HG03095 (cell line): ENCODE results near the gene ZNF385B.
"Not testable (repeated sequence)": the region's sequence is repeated elsewhere in the genome, so short reads cannot be mapped to it uniquely, and the experiment has no call there.

ENCODE experiments used
- ATAC-seq: cut with Tn5 transposase; IDR thresholded peaks from one replicate; pipeline ENCODE4 v1.9.1; 2021; ENCODE audit warnings: moderate library complexity; ENCODE audit not compliant: unreplicated experiment

The ZNF385B gene

DNA sequence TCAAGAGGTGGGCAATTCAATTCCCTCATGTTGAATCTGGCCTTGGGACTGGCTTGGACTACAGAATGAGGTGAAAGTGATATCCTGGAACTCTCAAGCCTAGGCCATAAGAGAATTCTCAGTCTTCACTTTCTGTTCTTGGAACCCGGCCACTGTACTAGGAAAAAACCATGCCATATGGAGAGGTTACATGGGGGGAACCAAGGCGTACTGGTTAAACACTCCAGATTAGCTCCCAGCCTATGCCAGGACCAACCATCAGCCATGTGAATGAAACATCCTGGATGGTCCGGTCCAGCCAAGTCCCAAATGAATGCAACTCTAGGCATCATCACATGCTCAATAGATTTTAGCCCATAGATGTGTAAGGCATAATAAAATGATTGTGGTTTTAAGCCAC, 56.4 kb downstream of the ZNF385B start:
- ATAC-seq, result no peak

DNA sequence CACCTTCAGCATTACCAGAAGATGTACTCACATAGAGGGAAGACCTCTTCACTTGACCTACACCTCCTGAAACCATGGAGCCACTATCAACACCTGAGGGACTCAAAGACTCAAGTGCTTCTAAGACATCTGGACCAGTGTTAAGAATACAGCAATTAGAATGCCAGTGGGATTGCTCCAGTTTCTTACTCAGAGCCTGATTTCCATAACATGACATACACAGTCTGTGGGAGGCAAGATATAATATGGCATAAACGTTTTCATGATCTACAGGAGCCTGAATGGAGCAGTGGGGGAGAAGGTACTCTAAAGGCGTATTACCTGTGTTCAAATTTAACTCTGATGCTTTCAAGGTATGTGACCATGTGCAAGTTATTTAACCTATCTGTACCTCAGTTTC, 57.2 kb downstream of the ZNF385B start:
- no peak for ATAC-seq

DNA sequence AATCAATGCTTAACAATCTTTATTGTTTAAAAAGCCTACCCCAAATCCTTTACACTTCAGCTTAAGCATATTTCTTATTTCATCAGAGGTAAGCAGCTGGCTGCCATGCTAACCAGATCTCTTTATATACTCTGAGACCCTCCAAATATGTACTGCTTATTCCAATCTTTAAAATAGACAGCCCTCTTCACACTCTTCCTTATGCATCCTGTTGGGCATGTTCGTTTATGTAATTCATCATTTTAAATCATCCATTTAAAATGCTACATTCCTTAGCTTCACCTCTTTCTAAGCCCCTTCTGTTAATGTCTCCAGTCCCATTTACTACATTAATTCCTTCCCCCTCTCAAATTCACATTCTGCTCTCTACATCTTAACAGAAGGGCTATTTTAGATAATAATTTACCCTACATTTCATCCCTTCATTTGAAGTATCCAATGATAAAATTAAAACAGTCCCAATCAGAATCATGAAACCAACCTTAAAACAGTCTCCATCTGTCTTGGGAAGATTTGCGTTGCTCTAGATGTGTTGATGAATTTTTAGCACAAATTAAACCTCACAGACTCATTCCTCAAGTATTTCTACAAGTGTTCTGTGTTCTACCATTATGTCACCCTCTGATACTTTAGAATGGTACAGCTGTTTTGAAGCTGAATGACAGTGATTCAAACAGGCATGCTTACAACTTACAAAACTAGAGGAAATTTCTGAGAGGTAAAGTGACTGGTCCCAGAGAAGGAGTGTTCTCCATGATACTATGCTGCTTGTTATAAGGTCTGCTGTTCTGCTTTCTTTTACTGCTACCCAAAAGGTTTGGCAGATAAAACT, 59.1 kb downstream of the ZNF385B start:
- no peak for ATAC-seq

DNA sequence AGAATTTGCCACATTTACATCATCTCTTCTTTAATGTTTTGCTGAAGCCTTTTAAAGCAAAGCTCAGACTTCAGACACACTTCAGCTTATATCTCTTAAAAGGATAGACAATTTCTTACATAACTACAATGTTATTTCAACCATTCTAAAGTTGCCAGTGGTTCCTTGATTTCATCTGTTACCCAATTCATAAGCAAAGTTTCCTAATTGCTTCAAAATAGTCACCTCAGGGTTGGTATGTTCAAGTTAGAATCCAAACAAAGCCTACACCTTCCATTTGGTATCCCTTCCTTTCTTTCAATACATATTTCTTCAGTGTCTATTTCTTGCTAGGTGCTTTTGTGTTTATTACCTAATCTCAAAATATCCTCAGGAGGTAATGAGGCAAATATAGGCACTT, 60.6 kb downstream of the ZNF385B start:
- no peak for ATAC-seq

DNA sequence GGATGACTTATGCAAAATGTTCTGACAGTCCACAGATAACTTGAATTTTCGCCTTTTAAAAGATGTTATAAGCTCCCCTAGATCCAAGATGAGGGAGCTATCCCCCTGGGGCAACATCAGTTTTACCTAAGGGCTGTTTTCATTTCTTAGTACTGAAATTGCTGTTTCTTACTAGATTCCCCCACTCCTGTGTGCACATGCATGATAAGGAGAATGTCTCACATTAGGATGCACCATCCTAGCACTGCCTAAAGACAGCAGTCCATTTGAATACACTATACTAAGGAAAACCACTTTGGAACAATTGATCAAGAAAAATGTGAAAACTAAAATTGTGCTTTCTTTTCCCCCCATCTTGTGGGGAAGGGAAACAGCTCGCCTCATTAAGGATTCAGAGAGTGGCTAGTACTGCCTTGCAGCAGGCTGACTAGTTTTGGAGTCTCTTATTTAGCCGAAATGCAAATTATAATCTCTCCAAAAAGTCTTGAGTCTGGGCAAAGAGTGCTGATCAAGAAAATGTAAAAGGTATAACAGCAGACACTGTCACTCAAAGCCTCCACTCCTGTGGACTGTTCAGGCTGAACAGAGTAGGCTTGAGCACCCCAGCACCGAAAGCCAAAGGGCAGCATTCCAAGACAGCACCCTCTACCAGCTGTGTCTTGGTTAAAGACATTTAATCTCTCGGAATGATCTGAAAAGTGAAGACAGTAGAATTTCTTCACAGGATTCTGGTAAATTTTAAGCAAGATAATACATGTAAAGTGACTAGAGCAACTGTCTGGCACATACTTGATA, 65.0 kb downstream of the ZNF385B start:
- no peak for ATAC-seq

DNA sequence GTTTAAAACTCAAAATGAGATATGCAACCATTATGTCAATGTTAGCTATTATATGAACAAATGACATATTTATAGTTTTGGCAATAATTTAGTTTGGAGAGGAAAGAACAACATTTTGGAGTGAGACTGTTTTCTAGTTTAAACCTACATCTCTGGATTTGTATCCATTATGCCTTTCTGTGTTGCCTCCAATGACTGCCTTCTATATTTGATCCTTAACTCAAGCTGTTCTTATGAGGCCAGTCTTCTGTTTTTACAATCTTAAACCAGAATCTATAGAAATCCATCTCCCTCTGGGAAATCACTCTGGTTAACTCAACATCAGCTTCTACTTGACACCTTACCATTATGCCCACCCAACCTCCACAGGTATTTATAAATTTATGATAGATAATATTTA, 67.5 kb downstream of the ZNF385B start:
- ATAC-seq, result no peak

DNA sequence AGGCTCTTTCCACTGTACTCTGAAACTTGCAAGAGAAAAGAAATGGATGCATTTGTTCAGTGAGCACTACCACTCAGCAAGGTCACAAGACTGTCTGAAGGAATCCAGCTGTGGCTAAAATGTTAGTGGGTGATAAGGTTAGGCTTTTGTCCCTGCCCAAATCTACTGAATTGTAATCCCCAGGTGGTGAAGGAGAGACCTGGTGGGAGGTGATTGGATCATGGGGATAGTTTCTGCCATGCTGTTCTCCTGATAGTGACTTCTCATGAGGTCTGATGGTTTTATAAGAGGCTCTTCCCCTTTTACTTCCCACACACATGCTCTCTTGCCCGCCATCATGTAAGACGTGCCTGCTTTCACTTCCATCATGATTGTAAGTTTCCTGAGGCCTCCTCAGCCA, 68.2 kb downstream of the ZNF385B start:
- ATAC-seq, result no peak

DNA sequence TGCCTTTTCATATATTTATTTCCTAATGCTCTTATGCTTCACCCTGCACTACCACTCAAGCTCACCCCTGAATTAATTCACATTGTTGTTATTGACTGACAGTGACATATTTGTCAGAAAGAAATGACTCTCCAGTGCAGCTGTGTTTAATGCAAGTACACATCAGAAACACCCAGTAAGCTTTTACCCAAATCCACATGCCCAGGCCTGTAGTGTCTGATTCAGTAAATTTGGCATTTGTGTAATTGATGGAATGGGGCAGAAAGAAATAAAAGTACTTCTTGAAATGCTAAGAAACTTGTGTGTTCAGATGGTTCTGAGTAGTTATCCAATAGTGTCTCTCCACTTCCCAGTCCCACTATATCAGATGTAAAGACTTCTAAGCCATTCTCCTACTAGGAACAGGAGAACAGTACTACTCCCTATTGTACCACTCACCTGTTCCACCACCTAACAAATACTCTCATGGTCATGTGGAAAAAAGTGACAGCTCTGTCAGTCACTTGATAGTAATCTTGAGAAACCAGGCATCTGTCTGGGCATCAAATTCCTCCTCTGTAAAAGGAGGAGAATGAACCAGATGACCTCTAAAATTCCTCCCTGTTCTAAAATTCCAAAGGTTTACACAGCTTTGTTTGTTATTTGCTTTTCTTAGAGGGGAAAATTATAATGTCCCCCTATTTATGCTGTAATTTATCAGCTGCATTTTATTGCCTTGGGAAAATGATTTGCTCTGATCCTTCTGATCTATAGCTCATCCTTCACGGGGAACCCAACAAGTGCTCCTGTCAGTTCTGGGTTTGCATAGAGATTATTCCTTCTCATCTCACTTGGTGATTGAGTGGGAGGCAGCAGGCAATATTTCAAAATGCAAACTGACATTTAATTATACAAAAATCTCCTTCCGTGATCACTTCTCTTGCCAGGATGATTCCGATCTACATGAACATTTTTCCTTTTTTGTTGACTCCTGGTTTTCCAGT, 70.9 kb downstream of the ZNF385B start:
- ATAC-seq, result no peak

DNA sequence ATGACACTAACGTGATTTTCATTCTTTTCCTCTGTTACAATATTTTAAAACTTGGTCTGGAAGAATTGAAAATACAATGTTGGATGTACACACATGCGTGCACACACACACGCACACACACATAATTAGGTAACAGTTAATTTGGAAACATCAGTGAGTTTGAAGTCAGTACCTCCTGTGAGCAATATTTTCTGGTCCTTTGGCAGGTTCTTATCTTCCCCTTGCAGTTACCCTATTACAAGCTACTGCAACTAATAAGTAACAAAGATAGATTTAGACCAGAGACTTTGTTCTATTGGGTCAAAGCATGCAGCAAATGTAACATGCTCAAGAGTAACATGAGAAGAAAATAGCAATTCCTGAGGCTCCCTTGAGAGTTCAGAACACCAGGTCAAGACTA, 73.3 kb downstream of the ZNF385B start:
- no peak for ATAC-seq

DNA sequence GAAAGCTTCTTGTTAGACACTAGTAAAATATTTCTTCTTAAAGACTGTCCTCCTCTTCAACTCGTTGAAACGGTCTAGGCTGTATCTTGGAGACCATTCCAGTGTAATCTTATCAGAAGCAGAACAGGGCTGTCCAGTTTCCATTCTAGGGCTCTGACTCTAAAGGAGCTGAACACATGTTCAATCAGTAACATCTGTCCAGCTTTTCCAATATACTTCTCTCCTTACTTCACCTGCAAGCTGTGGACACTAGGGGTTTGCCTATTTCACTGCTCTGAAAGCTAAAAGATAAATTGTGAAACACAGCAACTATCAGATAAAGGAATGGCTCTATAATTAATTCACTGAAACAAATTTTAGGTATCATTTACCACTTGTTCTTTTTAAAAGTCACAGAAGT, 73.8 kb downstream of the ZNF385B start:
- ATAC-seq, result no peak

DNA sequence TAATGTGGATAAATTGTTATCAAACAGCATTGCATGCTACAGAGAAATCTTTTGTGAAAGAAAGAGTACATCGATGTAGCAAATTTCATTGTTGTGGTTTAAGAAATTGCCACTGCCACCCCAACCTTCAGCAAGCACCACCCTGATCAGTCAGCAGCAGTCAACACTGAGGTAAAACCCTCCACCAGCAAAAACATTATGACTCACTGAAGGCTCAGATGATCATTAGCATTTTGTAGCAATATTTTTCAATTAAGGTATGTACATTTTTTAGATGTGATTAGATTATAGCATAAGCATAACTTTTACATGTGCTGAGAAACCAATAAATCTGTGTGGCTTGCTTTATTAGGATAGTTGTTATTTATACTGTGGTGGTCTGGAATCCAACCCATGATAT, 75.5 kb downstream of the ZNF385B start:
- ATAC-seq, result no peak

DNA sequence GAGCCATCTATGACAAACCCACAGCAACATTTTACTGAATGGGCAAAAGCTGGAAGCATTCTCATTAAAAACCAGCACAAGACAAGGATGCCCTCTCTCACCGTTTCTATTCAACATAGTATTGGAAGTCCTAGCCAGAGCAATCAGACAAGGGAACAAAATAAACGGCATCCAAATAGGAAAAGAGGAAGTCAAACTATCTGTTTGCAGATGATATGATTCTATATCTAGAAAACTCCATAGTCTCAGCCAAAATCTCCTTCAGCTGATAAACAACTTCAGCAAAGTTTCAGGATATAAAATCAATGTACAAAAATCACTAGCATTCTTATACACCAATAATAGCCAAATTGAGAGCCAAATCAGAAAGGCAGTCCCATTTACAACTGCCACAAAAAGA, 79.1 kb downstream of the ZNF385B start:
- not testable (repeated sequence) for ATAC-seq

DNA sequence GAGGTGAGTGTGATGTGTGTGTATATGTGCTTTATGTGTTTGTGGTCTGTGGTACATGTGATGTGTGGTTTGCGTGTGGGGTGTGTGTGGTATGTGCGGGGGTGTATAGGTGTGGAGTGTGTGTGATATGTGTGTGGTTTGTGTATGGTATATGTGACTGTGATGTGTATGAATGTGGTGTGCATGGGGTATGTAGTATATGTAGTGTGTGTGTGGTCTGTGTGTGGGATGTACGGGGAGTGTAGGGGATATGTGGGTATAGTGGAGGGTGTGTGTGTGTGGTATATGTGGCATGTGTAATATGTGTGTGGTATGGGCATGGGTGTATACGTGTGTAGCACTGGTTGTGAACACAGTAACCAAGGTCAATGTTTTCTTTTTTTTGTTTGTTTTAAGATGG, 87.4 kb downstream of the ZNF385B start:
- no peak for ATAC-seq

DNA sequence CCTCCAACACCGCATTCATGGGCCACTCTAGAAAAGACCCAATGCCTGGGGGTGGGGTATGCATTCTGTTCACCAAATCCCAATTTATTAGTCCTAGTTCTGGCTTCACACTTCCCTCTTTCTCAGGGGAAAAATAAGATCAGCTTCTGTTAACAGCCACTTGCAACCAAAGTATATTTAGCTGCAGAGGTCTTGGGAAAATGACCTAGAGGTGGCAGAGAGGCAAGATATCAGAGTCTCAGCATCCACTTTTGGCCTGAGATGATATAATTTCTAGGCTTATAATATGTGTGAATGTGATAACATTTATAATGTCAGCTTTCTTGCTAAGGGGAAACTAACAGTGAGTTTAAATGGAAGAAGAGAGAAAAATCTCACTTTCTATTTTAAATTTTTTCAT, 89.1 kb downstream of the ZNF385B start:
- no peak for ATAC-seq

DNA sequence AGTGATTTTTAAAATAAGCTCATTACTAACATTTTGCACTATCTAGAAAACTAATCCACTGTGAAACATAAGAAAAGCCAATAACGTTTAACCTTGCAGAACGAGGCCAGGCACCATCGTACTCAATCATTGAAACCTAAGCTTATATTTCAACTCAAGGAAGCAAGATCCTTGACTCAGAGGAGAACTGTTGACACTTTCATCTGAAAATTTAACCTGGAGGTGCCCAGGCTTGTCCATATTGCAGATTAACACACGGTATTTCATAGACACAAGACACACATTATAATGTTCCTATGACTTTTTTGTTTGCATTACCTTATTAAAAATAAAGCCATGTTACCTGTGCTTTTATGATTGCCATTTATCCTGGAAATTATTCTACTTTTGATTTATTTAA, 89.6 kb downstream of the ZNF385B start:
- ATAC-seq, result no peak

DNA sequence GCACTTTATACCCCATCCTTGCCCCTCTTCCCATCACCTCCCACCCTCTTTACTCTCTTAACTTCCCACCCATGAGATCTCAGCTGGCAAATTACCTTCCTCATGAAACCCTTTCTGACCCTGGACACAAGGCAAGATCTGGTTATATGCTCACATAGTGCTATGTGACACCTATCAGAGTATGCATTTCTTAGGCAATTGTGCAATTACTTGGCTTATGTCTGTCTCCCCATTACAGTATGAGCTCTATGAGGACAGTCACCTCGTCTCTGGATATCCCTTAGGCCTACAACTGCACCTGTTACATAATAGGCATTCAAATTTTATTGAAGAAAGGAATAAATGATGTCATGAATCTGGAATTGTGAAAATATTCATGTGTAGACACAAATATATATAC, 91.4 kb downstream of the ZNF385B start:
- ATAC-seq, result no peak

DNA sequence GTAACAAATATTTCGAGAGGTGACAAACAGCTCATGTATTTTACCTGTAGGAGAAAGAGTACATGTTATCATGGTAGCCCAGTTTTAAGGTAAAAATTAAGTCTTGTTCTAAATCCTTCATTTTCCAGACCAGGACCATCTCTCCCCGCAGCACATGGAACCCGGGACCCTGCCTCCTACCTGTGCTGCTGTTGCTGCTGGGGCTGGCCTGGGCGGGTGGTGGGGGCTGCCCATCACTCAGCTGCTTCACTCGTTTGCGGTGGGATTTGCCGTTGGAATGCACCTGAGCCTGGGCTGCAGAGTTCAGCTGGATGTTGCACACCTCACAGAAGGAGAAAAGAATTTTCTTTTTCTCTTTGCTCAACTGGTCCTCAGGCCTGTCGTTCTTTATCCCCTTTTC, 92.1 kb downstream of the ZNF385B start:
- ATAC-seq, result no peak

DNA sequence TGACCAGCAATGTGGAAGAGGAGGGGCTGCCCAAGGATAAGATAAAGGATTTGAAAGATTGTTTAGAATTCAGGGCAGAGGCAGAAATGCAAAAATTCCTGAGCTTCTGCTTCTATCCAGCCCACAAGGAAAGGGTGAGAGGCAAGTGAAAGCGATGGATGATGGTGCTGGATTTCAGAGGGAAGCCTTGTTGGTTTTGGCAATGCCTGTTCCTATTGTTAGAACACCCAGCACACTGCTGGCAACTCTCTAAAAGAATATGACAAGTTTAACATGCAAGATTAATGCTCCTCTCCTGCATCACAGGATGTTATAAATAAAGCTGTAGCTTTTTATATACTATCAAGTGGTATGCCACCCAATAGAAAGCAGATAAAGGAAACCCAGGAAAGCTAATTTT, 92.6 kb downstream of the ZNF385B start:
- no peak for ATAC-seq

DNA sequence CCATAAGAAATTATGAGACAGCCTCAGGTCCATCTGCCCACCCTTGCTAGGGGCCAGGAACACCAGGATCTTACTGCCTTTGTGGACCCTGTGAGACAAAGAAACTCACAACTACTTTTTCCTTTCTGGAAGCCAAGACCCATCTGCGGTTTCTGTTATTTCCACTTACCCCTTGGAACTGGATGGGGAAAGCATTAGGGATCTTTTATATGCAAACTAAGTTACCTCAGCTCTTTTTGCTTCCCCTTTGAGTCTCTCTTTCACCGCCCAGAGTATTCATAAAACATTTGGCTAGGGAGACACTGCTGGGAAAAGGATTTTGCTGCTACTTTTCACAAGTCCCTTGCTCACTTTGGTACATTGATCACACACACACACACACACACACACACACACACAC, 95.7 kb downstream of the ZNF385B start:
- no peak for ATAC-seq

DNA sequence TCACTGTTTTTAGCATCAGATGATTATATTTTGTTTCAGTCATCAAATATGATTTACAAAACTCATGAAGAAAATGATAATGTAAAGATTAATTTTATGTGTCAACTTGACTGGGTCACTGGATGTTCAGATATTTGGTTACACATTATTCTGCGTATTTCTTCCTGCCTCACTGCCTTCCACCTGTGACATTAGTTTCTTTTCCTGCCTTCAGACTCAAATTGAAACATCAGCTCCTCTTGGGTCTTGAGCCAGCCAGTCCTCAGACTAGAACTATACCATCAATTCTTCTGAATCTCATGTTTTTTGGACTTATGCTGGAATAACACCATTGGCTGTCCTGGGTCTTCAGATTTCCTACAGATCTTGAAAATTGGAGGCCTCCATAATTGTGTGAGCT, 96.7 kb downstream of the ZNF385B start:
- peak; percentile 93 for ATAC-seq

DNA sequence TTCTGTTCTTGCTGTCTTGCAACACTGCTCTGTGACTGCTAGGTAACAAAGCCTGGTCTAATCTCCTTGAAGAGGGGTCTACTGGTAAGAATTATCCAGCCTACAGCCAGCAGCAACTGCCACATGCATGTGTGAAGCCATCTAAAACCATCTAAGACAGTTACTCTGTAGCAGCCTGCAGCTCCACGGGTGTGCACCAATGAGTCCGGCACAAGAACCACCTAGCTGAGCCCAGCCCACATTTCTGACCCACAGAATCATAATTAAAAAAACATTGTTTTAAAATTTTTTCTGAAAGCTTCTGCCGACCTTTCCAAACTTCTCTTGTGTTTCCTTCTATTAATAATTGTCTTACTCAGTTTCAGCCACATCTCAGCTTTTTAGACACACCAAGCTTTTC, 102.8 kb downstream of the ZNF385B start:
- no peak for ATAC-seq
